ENCODE results near the gene BTF3. TPM values are rescaled to one million over a fixed set of nuclear protein-coding genes. Genes with fewer than 3 reads are reported as not detected.

BTF3 gene
- total RNA-seq, 1 donor from 2014 or later: 325 TPM

DNA sequence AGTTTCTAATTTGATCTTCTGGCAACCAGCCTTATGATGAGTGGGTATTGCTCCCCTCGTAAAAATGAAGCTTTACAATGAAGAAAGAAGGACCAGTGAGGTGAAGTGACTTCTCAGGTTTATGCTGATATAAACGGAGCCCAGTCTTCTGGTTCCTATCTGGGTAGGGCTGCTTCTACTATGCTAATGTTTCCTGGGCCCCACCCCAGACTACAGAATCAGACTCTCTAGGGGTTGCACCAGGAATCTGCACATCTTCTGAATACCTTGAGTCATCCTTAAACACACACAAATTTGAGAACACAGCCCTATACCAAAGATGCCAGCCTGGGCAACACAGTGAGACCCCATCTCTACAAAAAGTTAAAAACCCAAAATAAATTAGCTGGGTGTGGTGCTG lies 16.2 kb downstream of the BTF3 start:
- DNase-seq (ENCODE audit: low spot score): no peak
- intact Hi-C loops (cut with DNase I): no loop called here

- intact Hi-C loops (cut with DNase I): no loop called here
- no peak for DNase-seq (ENCODE audit: low spot score)
Measured at GRCh38 chr5:73515232-73515631, 17.0 kb downstream of the BTF3 start.

DNA sequence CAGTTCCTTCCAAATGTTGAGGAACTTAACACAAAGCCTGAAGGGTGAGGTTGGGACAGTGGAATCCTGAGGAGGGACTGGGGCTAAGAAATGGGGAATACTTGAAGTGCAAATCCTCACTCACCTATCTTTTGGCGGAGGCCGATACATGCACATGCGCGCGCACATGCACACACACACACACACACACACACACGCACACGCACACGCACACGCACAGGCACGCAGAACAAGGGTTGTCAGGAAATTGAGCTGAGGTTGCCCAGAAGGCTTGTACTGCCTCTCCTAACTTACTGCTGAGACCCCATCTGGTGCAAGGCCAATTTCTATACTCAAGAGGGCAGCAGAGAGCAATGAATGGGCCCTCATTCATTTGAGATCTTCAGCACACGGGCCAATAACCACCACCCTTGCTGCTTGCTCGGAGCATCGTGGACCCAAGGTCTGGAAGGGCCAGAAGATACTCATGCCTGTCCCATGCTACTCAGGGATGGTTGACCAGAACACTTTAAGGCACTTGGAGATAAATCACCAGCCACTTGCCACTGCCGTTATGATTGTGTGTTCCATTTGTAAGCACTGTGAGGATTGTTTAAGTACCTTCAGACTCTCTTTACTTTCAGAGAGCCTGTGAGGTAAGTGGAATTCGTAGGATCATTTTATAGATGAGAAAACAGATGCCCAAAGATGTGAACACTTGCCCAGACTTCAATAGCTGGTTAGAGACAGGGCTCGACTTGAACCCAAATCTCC lies 21.5 kb downstream of the BTF3 start:
- intact Hi-C loops (cut with DNase I): no loop called here
- DNase-seq (ENCODE audit: low spot score): no peak

GRCh38 chr5:73522989-73523388 lies 24.7 kb downstream of the BTF3 start:
- intact Hi-C loops (cut with DNase I): no loop called here
- DNase-seq (ENCODE audit: low spot score): no peak

DNA sequence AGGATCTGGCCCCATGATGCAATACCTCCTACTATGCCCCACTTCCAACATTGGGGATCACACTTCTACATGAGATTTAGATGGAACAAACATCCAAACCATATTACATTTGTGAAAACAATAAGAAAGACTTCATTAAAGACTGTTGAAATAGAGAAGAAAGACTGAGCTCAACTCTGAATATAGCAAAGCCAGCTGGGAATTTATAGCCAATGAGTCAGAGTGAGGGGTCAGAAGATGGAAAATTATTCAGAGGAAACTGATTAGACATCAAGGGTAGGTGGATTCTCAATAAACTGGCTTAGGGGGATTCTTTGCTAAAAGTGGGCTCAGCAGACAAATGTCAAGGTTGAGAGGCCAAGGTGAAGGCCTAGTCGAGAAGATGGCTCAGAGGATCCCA lies 25.6 kb downstream of the BTF3 start:
- intact Hi-C loops (cut with DNase I): no loop called here
- no peak for DNase-seq (ENCODE audit: low spot score)

DNA sequence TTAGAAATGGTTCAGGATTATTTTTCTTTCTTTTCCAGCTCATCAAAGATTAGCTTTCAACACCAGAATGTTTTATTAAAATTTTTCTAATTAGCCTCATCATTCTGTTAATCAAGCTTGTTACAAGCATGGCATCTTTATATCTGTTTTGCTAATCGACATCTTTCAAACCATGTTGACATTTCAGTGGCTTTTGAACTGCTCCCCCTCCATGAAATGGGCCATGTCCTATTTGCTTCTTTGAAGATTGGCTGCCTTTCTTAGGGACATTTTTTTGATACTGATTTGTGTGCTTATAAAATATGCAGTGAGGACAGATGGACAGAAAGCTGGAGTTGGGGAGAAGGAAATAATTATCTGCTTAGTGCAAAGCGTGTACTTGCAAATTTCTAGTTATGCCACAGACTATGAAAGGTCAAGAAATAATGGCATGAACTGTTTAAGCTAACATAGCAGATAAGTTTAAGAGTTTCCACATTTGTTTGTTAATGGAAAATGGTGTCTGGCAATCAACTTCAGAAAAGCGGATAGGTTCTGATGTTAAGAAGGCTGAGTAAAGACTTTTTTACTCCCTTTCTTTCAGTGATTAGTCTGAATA lies 27.5 kb downstream of the BTF3 start:
- no peak for DNase-seq (ENCODE audit: low spot score)
- intact Hi-C loops (cut with DNase I): no loop called here

- DNase-seq (ENCODE audit: low spot score): no peak
- intact Hi-C loops (cut with DNase I): no loop called here
Measured at GRCh38 chr5:73528248-73528647, 30.0 kb downstream of the BTF3 start.

DNA sequence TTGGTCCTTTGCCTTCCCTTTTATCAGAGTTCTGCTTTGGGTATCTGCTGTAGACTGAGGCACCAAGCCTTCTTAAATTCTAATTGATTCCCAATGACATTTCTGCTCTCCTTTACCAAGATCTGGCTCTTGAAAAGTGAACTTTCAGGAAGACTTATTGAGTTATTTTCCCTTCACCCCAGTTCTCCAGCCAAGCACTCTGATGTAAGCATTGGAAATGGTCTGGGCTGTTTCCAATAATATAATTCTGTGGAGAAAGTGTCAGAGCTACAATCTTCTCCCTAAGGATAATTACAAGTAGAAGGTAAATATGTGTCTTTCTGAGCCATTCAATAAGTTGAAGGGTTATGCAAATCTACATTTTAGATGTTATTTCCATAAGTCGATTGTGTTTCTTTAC lies 30.8 kb downstream of the BTF3 start:
- DNase-seq (ENCODE audit: low spot score): no peak
- intact Hi-C loops (cut with DNase I): no loop called here

GRCh38 chr5:73531356-73531755 lies 33.1 kb downstream of the BTF3 start:
- intact Hi-C loops (cut with DNase I): no loop called here

DNA sequence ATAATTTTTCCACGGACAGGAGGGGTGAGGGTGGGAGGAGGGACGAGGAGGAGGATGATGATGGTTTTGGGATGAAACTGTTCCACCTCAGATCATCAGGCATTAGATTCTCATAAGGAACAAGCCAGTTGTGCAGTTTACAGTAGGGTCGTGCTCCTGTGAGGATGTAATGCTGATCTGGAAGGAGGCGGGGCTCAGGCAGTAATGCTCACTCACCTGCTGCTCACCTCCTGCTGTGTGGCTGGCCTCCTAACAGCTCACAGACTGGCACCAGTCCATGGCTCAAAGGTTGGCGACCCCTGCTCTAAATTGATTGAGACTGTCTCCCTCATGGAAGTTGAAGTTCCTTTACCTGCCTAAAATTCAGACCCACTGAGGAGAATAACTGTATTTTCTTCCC lies 34.0 kb downstream of the BTF3 start:
- intact Hi-C loops (cut with DNase I): no loop called here
- no peak for DNase-seq (ENCODE audit: low spot score)

More at GRCh38 chr5:73531356-73531755, 33.1 kb downstream of the BTF3 start:
- DNase-seq (ENCODE audit: low spot score): no peak

DNA sequence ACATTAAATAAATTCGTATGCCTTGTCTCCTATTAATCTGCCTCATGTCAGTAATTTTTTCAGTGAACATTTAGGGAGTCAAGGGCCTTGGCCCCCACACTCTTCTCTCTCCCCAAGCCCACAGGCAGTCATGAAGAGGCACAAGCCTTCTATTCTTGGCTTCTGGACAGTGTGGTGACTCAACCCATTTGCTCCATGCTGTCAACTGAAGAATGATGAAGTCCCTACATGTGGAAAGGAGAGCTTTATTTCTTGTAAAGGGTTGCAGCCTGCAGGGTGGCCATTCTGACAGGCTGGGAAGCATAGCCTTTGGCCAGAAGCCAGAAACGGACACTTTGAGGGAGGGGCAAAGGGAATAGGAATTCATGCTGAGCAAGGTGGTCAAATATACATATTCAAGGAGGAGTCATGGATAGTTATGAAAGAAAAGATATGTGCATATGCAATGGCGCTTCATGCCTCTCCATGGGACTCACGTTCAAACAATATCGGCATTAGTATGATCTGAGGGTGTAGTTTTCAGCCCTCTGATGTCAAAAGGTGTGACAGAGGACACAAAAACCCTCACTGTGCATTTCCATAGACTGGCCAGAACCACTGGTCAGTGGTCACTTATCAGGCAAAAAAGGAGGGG lies 35.9 kb downstream of the BTF3 start:
- no peak for DNase-seq (ENCODE audit: low spot score)
- intact Hi-C loops (cut with DNase I): no loop called here

- DNase-seq (ENCODE audit: low spot score): no peak
- intact Hi-C loops (cut with DNase I): loop anchor here (5.0 kb wide), 1 partner anchor 453 kb away; no protein-coding TSS in a partner anchor
Measured at GRCh38 chr5:73534971-73535370, 36.7 kb downstream of the BTF3 start.

- intact Hi-C loops (cut with DNase I): loop anchor here (5.0 kb wide), 1 partner anchor 457 kb away; no protein-coding TSS in a partner anchor
- no peak for DNase-seq (ENCODE audit: low spot score)
Measured at GRCh38 chr5:73539730-73540129, 41.5 kb downstream of the BTF3 start.

- no peak for DNase-seq (ENCODE audit: low spot score)
Measured at GRCh38 chr5:73540192-73540591, 42.0 kb downstream of the BTF3 start.

GRCh38 chr5:73542020-73542419 lies 43.8 kb downstream of the BTF3 start:
- intact Hi-C loops (cut with DNase I): no loop called here
- no peak for DNase-seq (ENCODE audit: low spot score)

More at GRCh38 chr5:73540192-73540591, 42.0 kb downstream of the BTF3 start:
- intact Hi-C loops (cut with DNase I): no loop called here

DNA sequence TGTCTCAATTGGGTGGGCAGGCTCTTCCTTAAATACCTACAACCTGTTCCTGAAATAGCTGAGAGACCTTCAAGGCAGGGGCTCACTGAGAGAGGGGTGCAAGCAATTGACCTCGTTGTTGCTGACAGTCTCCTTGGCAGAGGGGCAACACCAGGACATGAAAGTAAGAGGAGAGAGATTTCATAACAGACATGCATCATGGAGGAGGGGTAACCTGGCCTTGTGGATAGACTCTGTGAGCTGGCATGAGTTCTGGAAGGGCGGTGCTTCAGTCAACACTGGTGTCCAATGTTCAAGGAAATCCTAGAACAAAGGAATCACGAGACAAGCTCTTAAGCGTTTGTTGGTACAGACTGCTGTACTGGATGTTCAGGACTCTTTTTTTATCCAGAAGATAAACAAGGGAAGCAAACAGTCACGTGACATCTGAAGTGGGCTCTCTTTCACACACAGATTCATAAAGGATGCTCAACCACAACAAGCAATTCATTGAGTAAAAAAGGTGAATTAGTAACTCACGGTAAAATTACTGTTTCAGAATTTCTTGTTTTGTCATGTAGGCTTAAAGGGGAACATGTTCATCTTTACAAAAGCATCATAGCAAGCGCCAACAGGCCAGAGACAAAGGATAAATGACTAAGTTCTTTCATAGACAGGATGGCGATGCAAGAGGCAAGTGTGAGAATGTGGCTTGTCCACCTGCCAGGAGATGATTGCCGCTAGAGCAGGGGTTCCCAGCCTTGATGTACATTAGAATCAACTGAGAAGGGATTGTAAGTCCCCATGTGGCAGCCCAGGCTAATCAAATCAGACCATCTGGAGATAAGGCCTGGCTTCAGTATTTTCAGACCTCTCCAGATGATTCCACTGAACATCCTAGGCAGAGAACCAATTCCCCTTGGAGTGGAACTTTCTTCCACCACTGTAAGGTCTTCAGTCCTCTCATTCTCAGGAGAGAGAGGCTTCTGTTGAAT lies 46.5 kb downstream of the BTF3 start:
- DNase-seq (ENCODE audit: low spot score): no peak
- intact Hi-C loops (cut with DNase I): no loop called here

- intact Hi-C loops (cut with DNase I): no loop called here
- DNase-seq (ENCODE audit: low spot score): no peak
Measured at GRCh38 chr5:73545403-73545779, 47.1 kb downstream of the BTF3 start.

GRCh38 chr5:73550016-73550415 lies 51.8 kb downstream of the BTF3 start:
- intact Hi-C loops (cut with DNase I): no loop called here
- DNase-seq (ENCODE audit: low spot score): no peak

DNA sequence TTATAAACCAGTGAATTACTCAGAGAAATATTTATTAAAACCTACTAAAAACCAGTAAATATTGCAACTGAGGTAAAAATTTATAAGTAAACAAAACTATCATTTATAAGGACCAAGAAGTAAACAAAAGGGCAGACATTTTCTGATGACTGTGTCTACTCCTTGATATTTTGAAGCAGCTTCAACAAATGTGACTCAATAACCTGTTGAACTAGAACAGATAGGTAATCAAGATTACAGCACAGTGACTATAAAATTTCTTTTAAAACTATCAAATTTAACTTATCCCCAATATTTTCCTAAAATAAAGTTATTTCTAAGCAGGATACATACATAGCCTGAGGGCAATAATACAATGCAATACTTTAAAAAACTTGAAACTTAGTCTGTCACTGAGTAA lies 54.4 kb downstream of the BTF3 start:
- intact Hi-C loops (cut with DNase I): no loop called here
- no peak for DNase-seq (ENCODE audit: low spot score)

Measured in cardiac septum (tissue), 1 donor.